Kidney tubule cell (primary cell): Measurements from ENCODE around the gene FAXDC2.
A peak's percentile ranks its signal among the peaks of the same experiment; 100 is the strongest.
"Not testable (repeated sequence)": the region's sequence is repeated elsewhere in the genome, so short reads cannot be mapped to it uniquely, and the experiment has no call there.

ENCODE experiments used
- DNase-seq: peaks from one replicate; pipeline ENCODE4 v3.0.0-alpha.2; 2018; ENCODE audit warnings: low spot score

FAXDC2 gene

GRCh38 chr5:154861946-154862345 lies 11.5 kb upstream of the FAXDC2 start:
- peak; percentile 72 for DNase-seq

GRCh38 chr5:154860765-154861164 lies 10.4 kb upstream of the FAXDC2 start:
- DNase-seq: no peak

- DNase-seq: peak; percentile 72
These were observed 9.7 kb upstream of the FAXDC2 start for GRCh38 chr5:154860123-154860522.

GRCh38 chr5:154858972-154859871 lies 8.8 kb upstream of the FAXDC2 start:
- DNase-seq: peak; percentile 44

- DNase-seq: peak; percentile 98
These were observed 8.0 kb upstream of the FAXDC2 start, which contains the start of gene CNOT8 for GRCh38 chr5:154858297-154858971. Gene CNOT8 (plus strand): TSS chr5:154858627. CDS start chr5:154863279, 4,652 bp downstream.

GRCh38 chr5:154857530-154858296 lies 7.3 kb upstream of the FAXDC2 start:
- DNase-seq: peak; percentile 95

- DNase-seq: no peak
These were observed 948 bp upstream of the FAXDC2 start for GRCh38 chr5:154851351-154851750.

GRCh38 chr5:154849791-154850201 lies 607 bp downstream of the FAXDC2 start:
- no peak for DNase-seq

GRCh38 chr5:154849264-154849785 lies 1.1 kb downstream of the FAXDC2 start:
- no peak for DNase-seq

- no peak for DNase-seq
These were observed 5.6 kb downstream of the FAXDC2 start for GRCh38 chr5:154844809-154845208.

- no peak for DNase-seq
These were observed 7.5 kb downstream of the FAXDC2 start for GRCh38 chr5:154842689-154843530.

GRCh38 chr5:154841273-154841661 lies 9.1 kb downstream of the FAXDC2 start:
- DNase-seq: no peak

- no peak for DNase-seq
These were observed 9.7 kb downstream of the FAXDC2 start for GRCh38 chr5:154840435-154841272.

- DNase-seq: no peak
These were observed 13.1 kb downstream of the FAXDC2 start for GRCh38 chr5:154837009-154837901.

GRCh38 chr5:154836225-154836624 lies 14.2 kb downstream of the FAXDC2 start:
- DNase-seq: no peak

- not testable (repeated sequence) for DNase-seq
These were observed 14.7 kb downstream of the FAXDC2 start for GRCh38 chr5:154835701-154836052.

GRCh38 chr5:154834053-154834452 lies 16.4 kb downstream of the FAXDC2 start:
- no peak for DNase-seq

- not testable (repeated sequence) for DNase-seq
These were observed 17.6 kb downstream of the FAXDC2 start for GRCh38 chr5:154832804-154833203.

- DNase-seq: no peak
These were observed 19.0 kb downstream of the FAXDC2 start for GRCh38 chr5:154831451-154831850.
